Activated CD4-positive, alpha-beta T cell treated with anti-CD3 and anti-CD28 coated beads, Interleukin-2, amount 10 ng/mL, durations not matched to agents 7 days and 5 days (primary cell): ENCODE data around the gene TMEM45A. TPM values are rescaled to one million over a fixed set of nuclear protein-coding genes. Genes with fewer than 3 reads are reported as not detected.
"Not testable (repeated sequence)": the region's sequence is repeated elsewhere in the genome, so short reads cannot be mapped to it uniquely, and the experiment has no call there.

Experiments
- CTCF ChIA-PET: fragments of 350-600 bp; sonication (Branson Sonifier 250); formaldehyde crosslinking; loops from one replicate; lab custom pipeline; 2021; ENCODE audit warnings: antibody characterized with exemption; lab: Charles Lee
- POLR2A ChIA-PET: fragments of 350-600 bp; sonication (Branson Sonifier 250); formaldehyde crosslinking; loops from one replicate; lab custom pipeline; 2021; ENCODE audit warnings: antibody characterized with exemption; lab: Charles Lee
- DNase-seq: peaks from one replicate; pipeline ENCODE4 v3.0.0-alpha.2; 2020
- H3K27ac Mint-ChIP-seq: one replicate; pipeline ENCODE4 v1.8.0; 2021; ENCODE audit warnings: mild to moderate bottlenecking, moderate library complexity, mixed read lengths
- H3K27me3 Mint-ChIP-seq: one replicate; pipeline ENCODE4 v1.8.0; 2021; ENCODE audit warnings: mixed read lengths
- H3K36me3 Mint-ChIP-seq: one replicate; pipeline ENCODE4 v1.8.0; 2021; ENCODE audit warnings: low read depth, mixed read lengths
- H3K4me1 Mint-ChIP-seq: one replicate; pipeline ENCODE4 v1.8.0; 2021; ENCODE audit warnings: mixed read lengths
- H3K4me3 Mint-ChIP-seq: one replicate; pipeline ENCODE4 v1.8.0; 2021; ENCODE audit warnings: mild to moderate bottlenecking, moderate library complexity, mixed read lengths
- H3K9me3 Mint-ChIP-seq: one replicate; pipeline ENCODE4 v1.8.0; 2021; ENCODE audit warnings: mixed read lengths
- total RNA-seq, 2 experiments: library from RNA; stranded (reverse); gene quantifications; one replicate each; pipeline ENCODE4 v1.2.3, GENCODE V29; 2021

TMEM45A gene
- total RNA-seq, 2 experiments from 2014 or later: 0.15 to 0.17 TPM

DNA sequence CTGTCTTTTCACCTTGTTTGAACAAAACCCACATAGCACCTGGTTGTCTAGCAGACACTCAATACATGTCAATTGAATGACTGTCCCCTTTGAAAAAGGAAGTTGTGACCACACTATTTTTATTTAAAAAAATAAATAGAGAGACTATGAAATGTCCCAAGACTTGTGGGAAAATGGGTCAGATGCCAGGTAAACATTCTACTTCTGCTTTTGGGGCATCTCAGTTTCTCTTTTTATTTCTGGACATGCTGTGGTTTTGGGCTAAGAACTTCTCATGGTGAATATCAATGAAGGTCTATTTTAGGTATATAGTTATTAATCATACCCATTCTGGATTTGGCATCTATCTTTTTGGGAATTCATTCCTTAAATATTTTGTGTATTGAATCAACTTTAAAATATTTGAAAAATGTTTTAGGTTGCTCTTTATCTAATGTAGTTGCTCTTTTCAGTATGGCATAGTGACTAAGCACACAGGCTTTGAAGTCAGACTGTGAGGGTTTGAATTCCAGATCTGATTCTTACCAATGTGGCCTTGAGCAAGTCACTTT, 4.4 kb downstream of the TMEM45A start:
- H3K27me3 Mint-ChIP-seq: peaks cover 8% of the 10 kb centered on the region
- H3K27ac Mint-ChIP-seq: no peak overlapping the region
- DNase-seq: no peak
- no peaks in the 10 kb centered on the region for H3K9me3 Mint-ChIP-seq
- no peaks in the 10 kb centered on the region for H3K36me3 Mint-ChIP-seq
- POLR2A ChIA-PET: no interaction called here
- H3K4me3 Mint-ChIP-seq: no peak overlapping the region
- CTCF ChIA-PET: no interaction called here
- H3K4me1 Mint-ChIP-seq: peaks cover 11% of the 10 kb centered on the region

GRCh38 chr3:100499651-100500050, 7.2 kb downstream of the TMEM45A start:
- H3K4me1 Mint-ChIP-seq: no peaks in the 10 kb centered on the region
- CTCF ChIA-PET: no interaction called here
- no peaks in the 10 kb centered on the region for H3K9me3 Mint-ChIP-seq
- H3K27me3 Mint-ChIP-seq: peaks cover 5% of the 10 kb centered on the region
- DNase-seq: no peak
- no peaks in the 10 kb centered on the region for H3K36me3 Mint-ChIP-seq
- no peak overlapping the region for H3K27ac Mint-ChIP-seq
- POLR2A ChIA-PET: no interaction called here
- H3K4me3 Mint-ChIP-seq: no peak overlapping the region

DNA sequence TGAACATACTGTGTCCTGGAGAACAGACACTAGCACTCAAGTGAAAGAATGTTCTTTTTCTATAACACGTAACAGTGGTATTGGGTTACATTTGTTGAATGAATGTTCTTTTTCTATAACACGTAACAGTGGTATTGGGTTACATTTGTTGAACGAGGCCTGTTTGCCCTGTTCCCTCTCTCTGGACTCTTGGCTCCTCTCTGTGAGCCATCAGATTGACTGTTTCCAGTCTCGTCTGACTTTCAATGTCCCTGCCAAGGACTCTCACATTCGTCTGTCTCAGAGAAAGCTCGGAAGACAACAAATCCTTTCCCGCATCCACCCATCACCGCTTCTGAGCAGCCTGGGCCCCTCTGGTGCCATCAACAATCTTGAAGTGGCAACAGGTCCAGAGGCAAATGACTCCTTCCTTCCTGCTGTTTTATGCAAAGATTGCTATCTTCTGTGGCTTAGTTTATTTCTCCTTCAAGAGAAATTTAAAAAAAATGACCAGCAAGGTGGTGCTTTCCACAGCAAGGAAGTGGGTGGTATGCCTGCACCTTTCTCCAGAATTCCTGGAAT, 8.0 kb downstream of the TMEM45A start:
- Mint-ChIP-seq H3K4me3 (no peak overlapping the region), H3K36me3 (no peaks in the 10 kb centered on the region), H3K27ac (no peak overlapping the region), H3K27me3 (no peaks in the 10 kb centered on the region), H3K4me1 (no peaks in the 10 kb centered on the region), H3K9me3 (no peaks in the 10 kb centered on the region)
- POLR2A ChIA-PET: no interaction called here
- DNase-seq: no peak
- CTCF ChIA-PET: no interaction called here

DNA sequence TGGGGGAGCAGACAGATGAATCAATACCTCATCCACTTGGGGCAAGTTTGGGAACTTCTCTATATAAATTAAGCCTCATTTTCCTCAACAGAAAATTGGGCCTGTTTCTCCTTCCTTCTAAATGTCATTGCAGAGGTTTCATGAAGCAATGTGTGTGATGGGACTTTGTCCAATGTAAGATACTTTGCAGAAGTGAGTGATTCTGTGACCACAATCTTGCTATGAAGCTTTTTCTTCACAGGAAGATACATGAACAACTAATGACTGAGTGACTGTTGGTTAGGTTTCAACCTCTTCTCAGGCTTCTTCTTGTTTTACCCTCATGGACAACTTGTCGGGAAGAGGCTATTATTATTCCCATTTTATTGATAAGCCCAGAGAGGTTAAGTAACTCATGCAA, 11.0 kb downstream of the TMEM45A start:
- POLR2A ChIA-PET: no interaction called here
- H3K27me3 Mint-ChIP-seq: peaks cover 10% of the 10 kb centered on the region

DNA sequence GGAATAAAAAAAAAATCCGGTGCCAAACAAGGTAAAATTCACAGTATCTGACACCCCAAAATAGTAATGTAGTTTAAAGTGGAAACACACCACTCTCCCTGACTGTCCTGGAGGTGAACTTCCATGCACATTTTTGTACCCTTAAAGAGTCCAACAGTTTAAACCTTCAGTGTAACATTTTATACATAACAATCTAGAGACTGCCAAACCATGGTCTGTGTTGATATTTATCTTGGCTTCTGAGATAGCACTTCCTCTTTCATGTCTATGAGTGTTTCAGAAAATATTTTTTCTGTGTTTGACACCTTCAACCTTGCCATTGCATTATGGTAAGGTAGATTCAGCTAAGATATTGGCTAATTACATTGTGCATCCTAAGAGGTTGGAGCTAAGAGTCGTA, 13.9 kb downstream of the TMEM45A start:
- Mint-ChIP-seq H3K27me3 (peaks cover 10% of the 10 kb centered on the region), H3K36me3 (no peaks in the 10 kb centered on the region), H3K4me1 (no peaks in the 10 kb centered on the region), H3K9me3 (no peaks in the 10 kb centered on the region), H3K27ac (no peak overlapping the region), H3K4me3 (no peak overlapping the region)
- CTCF ChIA-PET: no interaction called here
- POLR2A ChIA-PET: no interaction called here
- no peak for DNase-seq

More for the DNA sequence above, 11.0 kb downstream of the TMEM45A start:
- Mint-ChIP-seq H3K9me3 (no peaks in the 10 kb centered on the region), H3K4me1 (no peaks in the 10 kb centered on the region), H3K27ac (no peak overlapping the region), H3K36me3 (no peaks in the 10 kb centered on the region), H3K4me3 (no peak overlapping the region)
- DNase-seq: no peak
- CTCF ChIA-PET: interaction anchor here (0.6 kb wide), 1 partner anchor 910 kb away, joined by 3 read pairs; no protein-coding TSS in a partner anchor

- DNase-seq, POLR2A ChIA-PET, H3K4me1 Mint-ChIP-seq, H3K36me3 Mint-ChIP-seq, H3K4me3 Mint-ChIP-seq, H3K27ac Mint-ChIP-seq, H3K9me3 Mint-ChIP-seq, CTCF ChIA-PET: not testable (repeated sequence)
- peaks cover 10% of the 10 kb centered on the region for H3K27me3 Mint-ChIP-seq
These were observed 17.4 kb downstream of the TMEM45A start for GRCh38 chr3:100509818-100510217.

- no peaks in the 10 kb centered on the region for H3K36me3 Mint-ChIP-seq
- POLR2A ChIA-PET: no interaction called here
- H3K27ac Mint-ChIP-seq: no peak overlapping the region
- CTCF ChIA-PET: no interaction called here
- DNase-seq: no peak
- H3K4me3 Mint-ChIP-seq: no peak overlapping the region
- H3K4me1 Mint-ChIP-seq: no peaks in the 10 kb centered on the region
- no peaks in the 10 kb centered on the region for H3K9me3 Mint-ChIP-seq
- peaks cover 2% of the 10 kb centered on the region for H3K27me3 Mint-ChIP-seq
These were observed 23.8 kb downstream of the TMEM45A start for GRCh38 chr3:100516232-100516631.

DNA sequence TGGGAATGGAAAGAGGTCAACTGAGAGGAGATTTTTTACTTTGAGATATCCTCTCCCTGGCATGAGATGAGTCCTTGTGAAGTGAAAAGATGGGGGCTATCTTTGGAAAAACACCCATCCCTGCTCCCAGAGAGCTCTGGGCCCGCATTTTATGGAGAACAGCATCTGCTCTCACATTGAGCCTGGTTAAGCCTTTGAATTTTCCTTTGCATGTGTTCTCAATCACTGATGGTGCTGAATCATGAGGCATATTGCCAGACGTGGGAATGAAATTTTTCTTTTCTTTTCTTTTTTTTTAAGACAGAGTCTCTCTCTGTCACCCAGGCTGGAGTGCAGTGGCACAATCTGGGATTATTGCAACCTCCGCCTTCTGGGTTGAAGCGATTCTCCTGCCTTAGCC, 24.4 kb downstream of the TMEM45A start:
- Mint-ChIP-seq H3K4me3 (no peak overlapping the region), H3K27me3 (peaks cover 2% of the 10 kb centered on the region), H3K36me3 (no peaks in the 10 kb centered on the region), H3K4me1 (no peaks in the 10 kb centered on the region), H3K9me3 (no peaks in the 10 kb centered on the region), H3K27ac (no peak overlapping the region)
- no peak for DNase-seq
- POLR2A ChIA-PET: no interaction called here
- CTCF ChIA-PET: no interaction called here

DNA sequence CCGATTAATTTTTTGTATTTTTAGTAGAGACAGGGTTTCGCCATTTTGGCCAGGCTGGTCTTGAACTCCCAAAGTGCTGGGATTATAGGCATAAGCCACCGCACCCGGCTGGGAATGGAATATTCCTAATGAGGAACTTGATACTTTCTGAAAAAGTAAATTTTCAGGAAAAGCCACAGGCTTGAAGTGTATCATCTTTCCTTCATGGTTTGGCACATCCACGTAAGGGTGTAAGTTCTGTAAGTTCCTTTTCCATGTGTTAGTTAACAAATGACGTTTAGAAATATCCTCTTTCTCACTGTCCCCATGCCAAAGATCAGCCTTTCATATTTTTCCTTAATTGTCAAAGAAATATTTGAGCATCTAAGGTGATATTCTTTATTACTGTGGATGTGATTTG, 24.9 kb downstream of the TMEM45A start:
- no peaks in the 10 kb centered on the region for H3K36me3 Mint-ChIP-seq
- no peaks in the 10 kb centered on the region for H3K9me3 Mint-ChIP-seq
- POLR2A ChIA-PET: no interaction called here
- H3K4me3 Mint-ChIP-seq: no peak overlapping the region
- H3K27me3 Mint-ChIP-seq: peaks cover 2% of the 10 kb centered on the region
- CTCF ChIA-PET: no interaction called here
- no peaks in the 10 kb centered on the region for H3K4me1 Mint-ChIP-seq
- no peak overlapping the region for H3K27ac Mint-ChIP-seq
- no peak for DNase-seq

- Mint-ChIP-seq H3K4me1 (no peaks in the 10 kb centered on the region), H3K4me3 (no peak overlapping the region), H3K9me3 (no peaks in the 10 kb centered on the region), H3K27ac (no peak overlapping the region), H3K36me3 (no peaks in the 10 kb centered on the region), H3K27me3 (peaks cover 2% of the 10 kb centered on the region)
- ChIA-PET POLR2A (no interaction called here), CTCF (no interaction called here)
- DNase-seq: no peak
These were observed 25.8 kb downstream of the TMEM45A start for GRCh38 chr3:100518244-100518643.

DNA sequence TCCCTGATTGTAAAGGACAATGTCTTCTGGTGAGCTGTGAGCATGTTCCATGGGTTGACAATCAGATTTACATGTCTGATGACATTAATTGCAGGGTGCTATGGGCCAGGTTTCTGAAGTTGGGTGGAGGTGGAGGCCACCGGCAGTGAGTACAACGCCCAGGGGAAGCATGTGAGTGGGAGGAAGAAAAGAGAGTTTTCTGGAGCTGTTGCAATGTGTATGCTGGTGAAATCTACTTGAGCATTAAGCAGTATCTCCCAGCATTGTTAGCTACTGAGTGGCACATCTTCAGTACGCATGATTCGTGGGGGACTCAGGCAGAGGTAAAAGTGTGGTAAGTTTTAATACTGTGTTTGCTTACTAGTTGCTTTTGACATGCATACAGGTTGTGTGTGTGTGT, 26.6 kb downstream of the TMEM45A start:
- no peak overlapping the region for H3K4me3 Mint-ChIP-seq
- ChIA-PET CTCF (no interaction called here), POLR2A (no interaction called here)
- no peaks in the 10 kb centered on the region for H3K9me3 Mint-ChIP-seq
- peaks cover 2% of the 10 kb centered on the region for H3K27me3 Mint-ChIP-seq
- H3K4me1 Mint-ChIP-seq: no peaks in the 10 kb centered on the region
- no peak overlapping the region for H3K27ac Mint-ChIP-seq
- H3K36me3 Mint-ChIP-seq: no peaks in the 10 kb centered on the region
- no peak for DNase-seq

DNA sequence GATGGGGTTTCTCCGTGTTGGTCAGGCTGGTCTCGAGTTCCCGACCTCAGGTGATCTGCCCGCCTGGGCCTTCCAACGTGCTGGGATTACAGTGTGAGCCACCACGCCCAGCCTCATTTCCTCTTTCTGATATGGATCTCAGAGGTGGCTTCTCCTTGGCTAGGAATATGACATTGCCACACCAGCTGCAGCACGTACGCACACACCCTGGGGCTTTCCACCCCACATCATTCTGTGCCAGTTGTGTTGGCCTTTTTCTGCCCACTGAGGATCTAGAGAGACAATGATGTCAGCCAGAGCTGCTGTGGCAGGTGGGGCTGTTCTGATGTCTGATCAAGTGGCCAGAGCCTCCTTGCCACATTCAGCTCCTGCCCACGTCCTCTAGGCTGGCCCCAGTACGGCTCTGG, 29.0 kb downstream of the TMEM45A start:
- DNase-seq: no peak
- ChIA-PET CTCF (interaction anchor here (1.3 kb wide), 1 partner anchor 8 kb away, joined by 3 read pairs; no protein-coding TSS in a partner anchor), POLR2A (no interaction called here)
- H3K9me3 Mint-ChIP-seq: no peaks in the 10 kb centered on the region
- H3K4me3 Mint-ChIP-seq: no peak overlapping the region
- no peaks in the 10 kb centered on the region for H3K27me3 Mint-ChIP-seq
- H3K4me1 Mint-ChIP-seq: no peaks in the 10 kb centered on the region
- H3K27ac Mint-ChIP-seq: no peak overlapping the region
- H3K36me3 Mint-ChIP-seq: no peaks in the 10 kb centered on the region

DNA sequence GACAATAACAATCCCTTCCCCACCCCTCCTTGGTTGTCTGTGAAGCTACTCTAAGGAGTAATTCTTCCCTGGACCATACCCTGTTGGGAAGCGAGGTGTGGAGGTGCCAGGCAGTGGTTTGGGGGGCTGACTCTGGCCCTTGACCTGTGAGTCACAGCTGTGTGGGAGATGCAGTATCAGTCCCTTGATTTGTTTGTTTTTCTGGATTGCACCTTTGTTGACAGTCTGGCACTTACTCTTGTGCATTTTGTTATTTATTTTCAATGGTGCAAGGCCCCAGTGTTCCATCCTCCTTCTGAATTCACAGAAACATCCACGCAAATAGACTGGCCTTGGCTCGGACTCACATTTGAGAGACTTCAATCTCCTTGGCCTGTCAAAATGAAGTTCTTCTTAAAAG, 29.7 kb downstream of the TMEM45A start:
- Mint-ChIP-seq H3K4me3 (no peak overlapping the region), H3K27me3 (peaks cover 2% of the 10 kb centered on the region), H3K9me3 (no peaks in the 10 kb centered on the region), H3K27ac (no peak overlapping the region), H3K4me1 (no peaks in the 10 kb centered on the region), H3K36me3 (no peaks in the 10 kb centered on the region)
- DNase-seq: no peak
- ChIA-PET CTCF (no interaction called here), POLR2A (no interaction called here)
